NCI-H2196 (cell line): ENCODE data around the gene CCN5.
"Not testable (repeated sequence)": the region's sequence is repeated elsewhere in the genome, so short reads cannot be mapped to it uniquely, and the experiment has no call there.

ENCODE experiments used
- DNase-seq: peaks from one replicate; lab custom pipeline; 2025; ENCODE audit not compliant: unreplicated experiment; lab: John Stamatoyannopoulos, UW

CCN5 gene, protein sequence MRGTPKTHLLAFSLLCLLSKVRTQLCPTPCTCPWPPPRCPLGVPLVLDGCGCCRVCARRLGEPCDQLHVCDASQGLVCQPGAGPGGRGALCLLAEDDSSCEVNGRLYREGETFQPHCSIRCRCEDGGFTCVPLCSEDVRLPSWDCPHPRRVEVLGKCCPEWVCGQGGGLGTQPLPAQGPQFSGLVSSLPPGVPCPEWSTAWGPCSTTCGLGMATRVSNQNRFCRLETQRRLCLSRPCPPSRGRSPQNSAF

DNA sequence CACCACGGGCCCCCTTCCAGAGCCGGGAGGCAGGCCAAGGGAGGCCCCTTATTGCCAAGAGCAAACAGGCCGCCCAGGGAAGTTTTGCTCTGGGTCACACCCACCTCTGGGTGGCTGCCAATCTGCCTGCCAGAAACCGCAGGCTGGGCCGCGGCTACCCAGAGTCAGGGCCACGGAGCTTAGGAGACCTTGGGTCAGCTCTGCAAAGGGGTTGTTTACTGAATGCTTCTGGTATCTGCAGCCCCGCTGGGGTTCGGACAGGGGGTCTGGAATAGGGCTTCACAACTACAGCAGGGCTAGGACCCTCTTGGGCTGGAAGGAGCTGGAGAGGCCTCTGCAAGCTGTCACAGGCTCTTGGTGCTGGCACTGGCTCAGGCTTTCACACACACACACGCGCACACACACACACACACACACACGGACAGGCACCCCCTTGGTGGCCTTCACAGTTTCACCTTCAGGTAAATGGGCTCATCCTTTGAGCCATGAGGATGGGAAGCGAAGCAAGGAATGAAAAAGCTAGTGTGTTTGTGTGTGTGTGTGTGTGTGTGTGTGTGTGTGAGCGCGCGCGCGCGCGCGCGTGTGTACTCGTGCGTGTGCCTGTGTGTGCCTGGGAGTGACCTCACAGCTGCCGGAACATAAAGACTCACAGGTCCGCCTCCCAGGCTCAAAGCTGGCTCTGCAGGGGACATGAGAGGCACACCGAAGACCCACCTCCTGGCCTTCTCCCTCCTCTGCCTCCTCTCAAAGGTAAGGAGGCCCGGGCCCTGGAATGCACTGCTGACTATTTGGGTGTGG lies at the start of gene CCN5:
CCN5 (plus strand) TSS at position 669 of the 798 bp plus-strand sequence; CDS start at position 691, 22 bp downstream.
- DNase-seq, result peak; percentile 80

DNA sequence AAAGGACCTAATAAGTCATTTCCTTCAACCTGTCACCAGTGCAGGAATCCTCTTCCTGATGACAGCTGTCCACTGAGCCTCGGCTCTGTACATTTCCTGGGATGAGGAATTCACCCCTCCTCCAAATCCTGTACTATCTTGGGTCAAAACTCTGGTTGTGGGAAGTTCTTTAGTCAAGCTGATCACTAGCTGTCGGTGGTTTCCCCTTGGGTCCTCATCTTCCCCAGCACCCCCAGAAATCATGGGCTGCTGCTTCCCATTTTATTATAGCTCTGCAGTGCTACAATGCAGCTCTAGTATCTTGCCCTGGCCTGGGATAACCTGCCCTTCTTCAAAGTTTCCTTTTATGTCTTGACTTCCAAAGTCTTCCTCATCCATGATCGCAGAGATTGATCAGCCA lies 49.1 kb upstream of the CCN5 start:
- no peak for DNase-seq

DNA sequence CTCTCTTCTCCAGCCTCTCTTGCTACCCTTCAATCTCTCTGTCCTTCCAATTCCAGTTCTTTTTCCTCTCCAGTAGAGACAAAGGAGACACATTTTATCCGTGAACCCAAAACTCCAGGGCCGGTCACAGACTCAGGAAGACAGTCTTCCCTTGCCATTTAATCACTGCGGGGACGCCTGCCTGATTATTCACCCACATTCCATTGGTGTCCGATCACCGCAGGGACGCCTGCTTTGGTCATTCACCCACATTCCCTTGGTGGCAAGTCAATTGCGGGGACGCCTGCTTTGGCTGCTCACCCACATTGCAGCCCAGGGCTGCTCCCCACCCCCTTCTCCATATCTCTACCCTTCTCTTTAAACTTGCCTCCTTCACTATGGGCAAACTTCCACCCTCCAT lies 44.3 kb upstream of the CCN5 start:
- not testable (repeated sequence) for DNase-seq

DNA sequence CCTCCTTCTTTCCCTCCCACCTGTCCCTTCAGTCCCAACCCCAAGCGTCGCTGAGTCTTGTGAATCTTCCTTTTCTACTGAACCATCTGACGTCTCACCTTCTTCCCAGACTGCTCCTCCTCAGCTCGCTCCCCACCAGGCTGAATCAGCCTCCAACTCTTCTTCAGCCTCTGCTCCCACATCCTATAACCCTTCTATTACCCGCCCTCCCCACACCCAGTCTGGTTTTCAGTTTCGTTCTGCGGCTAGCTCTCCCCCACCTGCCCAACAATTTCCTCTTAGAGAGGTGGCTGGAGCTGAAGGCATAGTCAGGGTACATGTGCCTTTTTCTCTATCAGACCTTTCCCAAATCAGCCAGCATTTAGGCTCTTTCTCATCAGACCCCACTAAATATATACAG lies 43.6 kb upstream of the CCN5 start:
- not testable (repeated sequence) for DNase-seq

DNA sequence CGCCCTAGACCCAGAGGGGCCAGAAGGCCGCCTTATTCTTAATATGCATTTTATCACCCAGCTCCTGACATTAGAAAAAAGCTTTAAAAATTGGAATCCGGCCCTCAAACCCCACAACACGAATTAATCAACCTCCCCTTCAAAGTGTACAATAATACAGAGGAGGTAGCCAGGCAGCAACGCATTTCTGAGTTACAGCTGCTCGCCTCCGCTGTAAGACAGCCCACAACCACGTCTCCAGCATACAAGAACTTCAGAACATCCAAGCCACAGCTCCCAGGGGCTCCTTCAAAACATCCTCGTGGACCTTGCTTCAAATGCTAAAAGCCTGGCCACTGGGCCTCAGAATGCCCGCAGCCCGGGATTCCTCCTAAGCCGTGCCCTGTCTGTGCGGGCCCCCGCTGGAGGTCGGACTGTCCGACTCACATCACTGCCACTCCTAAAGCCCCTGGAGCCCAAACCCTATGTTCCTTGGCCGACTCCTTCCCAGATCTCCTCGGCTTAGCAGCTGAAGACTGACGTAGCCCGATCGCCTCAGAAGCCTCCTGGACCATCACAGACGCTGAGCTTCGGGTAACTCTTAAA lies 42.8 kb upstream of the CCN5 start:
- not testable (repeated sequence) for DNase-seq

DNA sequence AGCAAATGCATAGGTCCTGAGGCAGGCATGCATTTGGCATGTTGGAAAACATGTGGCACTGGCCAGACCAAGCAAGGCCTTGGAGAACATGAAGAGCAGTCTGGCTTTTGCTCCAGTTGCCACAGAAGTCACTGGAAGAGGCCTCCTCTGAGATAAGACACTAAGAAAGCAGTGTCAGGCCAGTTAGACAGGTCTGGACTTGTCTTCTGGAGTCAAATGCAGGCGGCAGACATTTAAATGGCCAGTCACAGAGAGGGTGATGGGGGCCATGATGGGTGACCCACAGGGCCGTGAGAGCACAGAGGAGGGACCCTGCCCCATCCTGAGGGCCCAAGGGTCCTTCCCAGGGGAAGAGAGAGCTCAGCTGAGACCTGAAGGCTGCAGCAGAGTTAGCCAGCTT lies 36.9 kb upstream of the CCN5 start:
- peak; percentile 17 for DNase-seq

DNA sequence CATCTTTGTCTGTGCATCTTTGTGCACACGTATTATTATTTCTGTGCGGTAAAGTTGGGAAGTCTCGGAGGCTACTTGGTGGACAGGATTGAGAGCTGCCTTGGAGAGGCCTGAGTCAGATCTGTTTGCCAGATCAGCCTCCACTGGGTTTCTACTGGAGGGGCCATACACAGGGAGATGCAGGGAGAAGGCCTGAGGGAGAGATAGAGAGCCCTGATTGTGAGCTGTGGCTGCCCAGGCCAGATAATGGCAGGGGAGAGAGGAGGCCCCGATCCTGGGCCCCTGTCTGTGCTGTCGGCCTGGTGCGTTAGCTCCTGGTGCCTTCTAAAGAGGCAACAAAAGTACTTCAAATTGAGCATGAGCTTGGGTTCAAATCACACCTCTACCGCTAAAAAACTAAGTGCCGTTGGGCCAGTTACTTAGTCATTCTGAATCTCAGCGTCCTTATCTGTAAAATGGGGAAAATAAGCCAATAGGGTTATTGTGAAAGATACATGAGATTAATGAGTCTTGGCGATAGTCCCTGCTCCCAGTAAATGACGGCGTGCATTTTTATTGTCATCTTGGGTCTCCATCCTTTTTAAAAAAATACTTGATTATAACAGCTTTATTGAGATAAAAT lies 36.1 kb upstream of the CCN5 start:
- DNase-seq, result no peak

DNA sequence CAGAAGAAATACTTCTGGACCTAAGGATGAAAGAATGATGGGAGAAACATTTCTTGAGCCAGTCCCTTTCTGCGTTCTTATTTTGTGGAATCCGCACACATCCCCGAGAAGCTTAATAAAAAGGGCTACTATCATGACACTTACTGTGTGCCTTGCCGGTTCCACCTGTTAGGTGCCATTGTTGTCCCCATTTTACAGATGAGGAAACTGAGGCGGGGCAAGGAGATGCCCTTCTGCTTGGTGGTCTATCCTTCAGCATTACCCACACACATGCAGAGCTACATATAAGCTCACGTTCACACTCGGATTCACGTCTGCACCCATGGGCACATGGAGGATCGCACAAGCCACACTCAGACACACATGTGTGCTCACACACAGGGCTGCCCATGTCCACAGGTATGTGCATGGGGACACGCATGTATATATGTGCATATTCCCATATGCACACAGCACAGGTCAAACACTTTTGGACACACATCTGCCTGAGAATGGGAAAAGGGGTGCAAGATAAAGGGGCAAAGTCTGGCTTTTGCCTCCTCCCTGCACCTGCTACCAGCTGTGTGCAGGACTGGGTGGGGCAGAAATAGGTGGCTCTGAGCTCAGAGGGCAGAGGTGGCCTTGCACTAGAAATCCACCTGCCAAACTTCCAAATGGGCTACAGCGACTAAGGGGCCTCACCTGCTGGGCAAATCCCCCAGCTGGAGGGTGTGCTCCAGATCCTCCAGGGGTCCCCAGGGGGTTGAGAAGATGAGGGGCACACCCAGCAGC lies 33.2 kb upstream of the CCN5 start:
- DNase-seq, result no peak

DNA sequence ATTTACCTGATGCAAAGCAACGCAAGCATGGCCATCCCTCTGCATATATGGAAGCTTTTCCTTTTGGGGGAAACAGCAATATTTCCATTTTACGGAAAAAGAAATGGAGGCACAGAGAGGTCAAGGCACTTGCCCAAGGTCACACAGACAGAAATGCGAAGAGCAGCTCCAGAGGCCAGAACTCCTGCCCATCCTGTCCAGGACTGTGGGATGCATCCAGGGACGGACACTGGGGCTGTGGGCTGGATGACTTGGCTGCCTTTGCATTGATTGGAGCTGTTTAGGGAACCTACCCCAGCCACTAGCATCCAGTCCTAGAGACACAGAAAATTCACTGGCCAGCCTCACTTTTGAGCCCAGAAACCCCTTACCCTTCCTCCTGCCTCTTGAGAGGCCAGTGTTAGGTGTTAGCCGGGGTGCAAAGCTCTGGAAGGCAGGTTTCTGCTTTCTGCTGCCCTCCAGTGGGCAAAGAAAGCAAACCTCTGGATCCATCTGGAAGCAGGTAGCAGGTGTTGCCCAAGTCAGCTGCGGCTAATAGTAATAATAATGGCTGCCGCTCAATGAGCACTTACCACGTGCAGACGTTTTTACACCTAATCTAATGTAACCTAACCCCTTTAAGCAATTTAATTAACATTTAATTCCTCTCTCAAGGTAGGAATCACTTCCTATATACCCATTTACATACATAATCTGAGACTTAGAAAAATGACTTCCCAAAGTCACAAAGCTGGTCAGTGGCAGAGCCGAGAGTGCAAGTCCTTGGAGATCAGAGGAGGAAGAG lies 31.7 kb upstream of the CCN5 start:
- DNase-seq, result peak; percentile 85

DNA sequence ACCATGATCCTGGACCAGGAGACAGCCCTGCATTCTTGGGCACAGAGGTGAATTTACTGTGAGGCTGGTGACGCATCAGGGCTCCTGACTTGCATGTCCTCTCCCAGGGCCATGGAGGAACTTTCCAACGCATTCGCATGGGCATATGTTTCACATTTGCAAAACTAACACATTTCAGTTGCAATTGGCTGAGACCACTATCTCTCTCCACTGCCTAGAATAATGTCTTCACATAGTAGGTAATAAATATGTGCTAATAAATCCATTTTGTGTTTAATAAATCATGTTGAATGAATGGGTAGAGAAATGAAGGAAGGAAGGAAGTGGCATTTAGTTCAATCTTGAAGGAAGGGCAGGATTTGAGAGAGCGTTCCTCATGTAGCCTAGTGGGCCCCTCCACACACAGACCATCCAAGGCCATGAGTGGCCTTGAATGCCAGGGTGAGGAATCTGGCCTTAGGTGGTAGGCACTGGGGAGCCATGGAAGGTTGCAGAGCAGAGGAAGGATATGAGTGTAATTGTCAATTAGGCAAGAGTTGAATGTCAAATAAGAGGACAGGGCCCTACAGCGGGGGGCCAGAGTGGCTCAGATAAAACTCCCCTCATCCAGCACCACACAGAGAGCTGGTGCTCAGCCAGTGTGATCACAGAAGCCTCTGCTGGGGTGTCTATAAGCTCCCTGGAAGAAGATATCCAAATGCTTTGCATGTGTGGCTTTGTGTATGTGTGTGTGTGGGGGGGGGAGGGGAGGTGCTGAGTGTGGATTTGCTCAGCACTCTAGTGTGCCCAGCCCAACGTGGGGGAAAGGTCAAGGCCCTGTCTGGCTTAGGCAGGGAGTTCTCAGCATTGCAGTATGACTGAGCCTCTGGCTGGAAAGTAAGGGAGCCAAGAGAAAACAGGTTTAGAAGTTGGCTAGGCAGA lies 30.9 kb upstream of the CCN5 start:
- no peak for DNase-seq

DNA sequence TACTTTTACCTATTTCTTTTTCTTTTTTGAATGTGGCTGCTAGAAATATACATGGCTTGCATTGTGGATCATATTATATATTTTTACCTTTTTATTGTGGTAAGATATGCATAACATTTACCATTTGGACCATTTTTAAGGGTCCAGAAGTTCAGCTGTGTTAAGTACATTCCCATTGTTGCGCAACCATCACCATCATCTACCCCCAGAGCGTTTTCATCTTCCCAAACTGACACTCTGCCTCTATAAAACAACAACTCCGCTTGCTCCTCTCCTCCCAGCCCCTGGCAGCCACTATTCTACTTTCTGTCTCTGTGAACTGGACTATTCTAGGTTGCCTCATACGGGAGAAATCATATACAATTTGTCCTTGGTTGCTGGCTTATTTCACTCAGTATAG lies 28.2 kb upstream of the CCN5 start:
- no peak for DNase-seq

DNA sequence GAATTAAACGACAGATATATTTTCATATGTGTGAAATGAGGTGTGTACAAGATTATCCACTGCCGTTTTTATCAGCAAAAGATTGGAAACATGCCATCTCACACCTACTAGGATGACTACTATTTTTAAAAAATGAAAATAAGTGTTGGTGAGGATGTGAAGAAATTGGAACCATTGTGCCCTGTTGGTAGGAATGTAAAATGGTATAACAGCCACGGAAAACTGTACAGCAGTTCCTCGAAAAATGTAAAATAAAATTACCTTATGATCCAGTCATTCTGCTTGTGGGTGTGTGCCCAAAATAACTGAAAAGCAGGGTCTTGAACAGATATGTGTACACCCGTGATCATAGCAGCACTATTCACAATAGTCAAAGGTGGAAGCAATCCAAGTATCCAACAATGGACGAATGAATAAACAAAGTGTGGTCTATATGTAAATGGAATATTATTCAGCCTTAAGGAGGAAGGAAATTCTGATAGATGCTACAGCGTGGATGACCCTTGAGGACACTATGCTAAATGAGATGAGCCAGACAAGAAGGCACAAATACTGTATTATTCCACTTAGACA lies 27.0 kb upstream of the CCN5 start:
- no peak for DNase-seq

DNA sequence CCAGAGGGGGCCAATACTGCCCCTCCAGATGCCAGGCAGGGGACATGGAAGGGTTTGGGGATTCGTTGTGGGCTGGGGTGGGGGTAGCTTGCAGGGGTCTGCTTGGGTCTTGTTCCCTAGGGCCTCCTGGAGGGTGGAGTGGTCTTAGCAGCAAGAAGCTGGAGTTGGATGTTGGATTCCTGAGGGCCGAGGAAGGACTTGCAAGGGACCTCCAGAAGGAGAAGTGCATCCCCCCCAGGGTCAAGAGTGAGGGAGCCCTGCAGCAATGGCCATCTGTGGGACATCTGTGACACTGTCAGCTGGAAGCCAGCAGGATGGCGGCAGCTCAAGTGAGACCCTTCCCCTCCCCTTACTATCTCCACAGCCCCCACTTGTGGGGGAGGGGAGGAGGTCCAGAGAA lies 25.4 kb upstream of the CCN5 start:
- DNase-seq, result no peak

DNA sequence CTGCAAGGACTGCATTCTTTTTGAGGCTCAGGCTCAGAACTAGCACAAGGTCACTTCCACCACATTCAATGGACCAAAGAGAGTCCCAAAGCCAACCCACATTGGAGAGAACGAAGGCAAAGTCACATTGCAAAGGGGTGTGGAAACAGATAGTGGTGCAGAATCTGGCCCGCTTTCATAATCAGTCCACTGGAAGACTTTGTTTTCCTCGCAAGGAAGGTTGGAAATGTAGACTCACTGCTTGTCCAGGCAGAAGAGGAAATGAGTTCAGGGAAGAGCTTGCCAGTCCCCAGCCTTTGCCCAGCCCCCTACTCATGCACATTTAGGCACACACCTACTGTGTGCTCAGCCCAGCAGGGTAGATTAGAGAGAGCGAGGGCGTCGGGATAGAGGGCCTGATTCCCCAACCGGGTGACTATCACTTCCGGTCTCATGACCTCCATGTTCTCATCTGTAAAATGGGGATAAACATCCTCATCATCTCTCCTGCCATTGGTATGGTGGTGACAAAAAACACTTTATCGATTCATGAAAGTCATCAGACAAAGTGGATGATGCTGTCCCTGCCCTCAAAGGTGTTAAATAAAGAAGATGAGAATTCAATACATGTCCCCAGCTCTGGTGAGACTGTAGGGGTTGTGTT lies 24.3 kb upstream of the CCN5 start:
- DNase-seq, result no peak

DNA sequence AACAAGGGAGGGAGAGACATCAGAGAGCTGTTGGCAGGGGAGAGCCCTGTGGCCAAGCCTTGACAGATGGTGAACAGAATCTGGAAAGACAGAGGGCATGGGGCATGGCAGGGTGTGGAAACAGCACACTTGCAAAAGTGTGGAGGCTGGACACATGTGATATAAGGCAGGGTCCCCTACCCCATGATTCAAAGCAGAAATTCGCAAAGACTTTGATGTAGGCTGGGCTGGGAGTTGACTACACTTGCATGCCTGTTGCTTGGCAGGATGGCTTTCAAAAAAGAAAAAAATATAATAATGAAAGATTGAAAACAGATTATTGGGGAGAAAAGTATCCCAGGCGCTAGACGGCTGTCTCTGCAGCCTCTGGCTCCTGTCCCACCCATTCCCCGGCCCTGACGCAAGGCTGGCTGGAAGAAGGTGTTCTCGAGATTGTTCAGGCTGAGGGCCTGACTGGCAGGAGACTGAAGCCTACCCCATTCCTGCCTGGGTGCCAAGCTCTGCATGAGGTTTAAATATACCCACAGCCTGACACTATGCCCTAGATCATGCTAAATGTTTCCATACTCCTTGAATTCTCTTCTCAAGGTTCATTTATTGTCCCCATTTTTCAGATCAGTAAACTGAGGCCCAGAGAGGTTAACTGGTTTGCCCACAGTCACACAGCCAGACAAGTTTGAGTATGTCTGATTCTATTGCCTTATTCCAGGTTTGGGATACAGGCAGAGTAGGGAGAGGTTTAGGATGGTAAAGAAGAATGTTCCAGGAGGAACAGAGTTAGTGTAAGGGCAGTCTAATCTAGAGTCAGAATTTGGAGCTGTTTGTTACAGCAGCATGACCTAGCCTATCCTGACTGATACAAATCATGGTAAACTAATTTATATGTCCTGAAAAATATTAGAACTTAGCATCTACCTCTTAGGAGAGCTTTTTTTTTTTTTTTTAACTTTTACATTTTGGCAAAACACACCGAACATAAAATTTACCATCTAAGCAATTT lies 23.4 kb upstream of the CCN5 start:
- DNase-seq, result no peak

DNA sequence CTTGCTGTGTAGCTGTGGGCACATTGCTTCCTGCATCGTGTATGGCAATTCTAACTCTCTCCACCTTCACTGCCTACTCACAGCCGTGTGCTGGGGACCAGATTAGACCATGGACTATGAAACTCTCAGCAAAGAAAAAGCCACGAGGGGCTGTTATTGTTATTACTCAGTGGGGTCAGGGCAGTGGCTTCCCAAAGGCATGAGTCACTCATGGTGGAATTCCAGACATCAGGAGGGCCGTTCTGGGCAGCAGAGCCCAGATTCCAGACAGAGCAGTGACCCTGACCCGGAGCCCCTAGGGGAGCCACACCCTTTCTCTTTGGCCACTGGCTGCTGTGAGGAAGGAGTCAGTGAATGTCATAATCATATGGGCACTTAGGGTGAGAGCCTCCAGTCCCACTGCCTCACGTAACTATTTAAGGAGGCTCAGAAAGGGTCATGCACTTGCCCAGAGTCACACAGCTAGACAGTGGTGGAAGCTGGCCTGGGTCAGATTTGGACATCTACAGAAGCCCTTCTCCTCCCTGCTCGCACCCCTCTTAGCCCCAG lies 22.2 kb upstream of the CCN5 start:
- DNase-seq, result no peak

DNA sequence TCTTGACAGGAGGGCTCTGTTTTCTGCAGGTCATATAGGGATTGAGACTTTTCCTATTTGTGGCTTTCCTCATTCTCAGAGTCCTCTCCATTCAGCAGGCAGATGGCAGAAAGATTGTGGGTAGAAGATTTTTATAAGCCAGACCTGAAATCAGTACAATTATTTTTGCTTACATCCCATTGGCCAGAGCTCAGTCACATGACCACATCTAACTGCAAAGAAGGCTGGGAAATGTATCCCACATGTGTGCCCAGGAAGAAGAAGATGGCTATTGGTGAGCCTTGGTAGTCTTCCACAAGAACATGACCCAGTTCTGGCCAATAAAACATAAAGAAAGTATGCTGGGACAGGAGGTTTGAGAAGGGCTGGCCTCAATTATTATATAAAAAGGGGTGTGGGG lies 21.5 kb upstream of the CCN5 start:
- no peak for DNase-seq
